ENCODE measurements around the gene SRRT.

SRRT gene

DNA sequence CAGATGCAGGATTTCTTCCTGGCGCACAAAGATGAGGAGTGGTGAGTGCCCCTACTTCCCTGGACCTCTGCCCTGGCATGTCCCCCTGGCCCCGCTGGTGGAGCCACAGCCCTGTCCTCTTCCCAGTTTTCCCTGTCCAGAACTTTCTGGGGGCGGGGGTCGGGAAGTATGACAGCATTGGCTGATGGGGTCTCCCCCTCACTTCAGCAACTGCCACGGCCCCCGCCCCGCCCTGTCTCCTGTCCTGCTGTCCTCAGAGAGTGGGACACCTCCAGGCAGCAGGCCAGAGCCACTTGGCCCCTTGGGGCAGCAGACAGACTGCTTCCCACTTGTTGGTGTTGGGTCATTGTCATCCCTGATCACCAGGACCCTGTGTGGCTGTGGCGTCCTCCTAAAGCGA is 7.3 kb downstream of the SRRT start:
- H3K4me3 ChIP-seq (ENCODE audit: control insufficient read depth, low read depth, low read length) = no peak overlapping the region
- no peak for DNase-seq (ENCODE audit: low read depth)
- TF ChIP-seq, protein P1, sequence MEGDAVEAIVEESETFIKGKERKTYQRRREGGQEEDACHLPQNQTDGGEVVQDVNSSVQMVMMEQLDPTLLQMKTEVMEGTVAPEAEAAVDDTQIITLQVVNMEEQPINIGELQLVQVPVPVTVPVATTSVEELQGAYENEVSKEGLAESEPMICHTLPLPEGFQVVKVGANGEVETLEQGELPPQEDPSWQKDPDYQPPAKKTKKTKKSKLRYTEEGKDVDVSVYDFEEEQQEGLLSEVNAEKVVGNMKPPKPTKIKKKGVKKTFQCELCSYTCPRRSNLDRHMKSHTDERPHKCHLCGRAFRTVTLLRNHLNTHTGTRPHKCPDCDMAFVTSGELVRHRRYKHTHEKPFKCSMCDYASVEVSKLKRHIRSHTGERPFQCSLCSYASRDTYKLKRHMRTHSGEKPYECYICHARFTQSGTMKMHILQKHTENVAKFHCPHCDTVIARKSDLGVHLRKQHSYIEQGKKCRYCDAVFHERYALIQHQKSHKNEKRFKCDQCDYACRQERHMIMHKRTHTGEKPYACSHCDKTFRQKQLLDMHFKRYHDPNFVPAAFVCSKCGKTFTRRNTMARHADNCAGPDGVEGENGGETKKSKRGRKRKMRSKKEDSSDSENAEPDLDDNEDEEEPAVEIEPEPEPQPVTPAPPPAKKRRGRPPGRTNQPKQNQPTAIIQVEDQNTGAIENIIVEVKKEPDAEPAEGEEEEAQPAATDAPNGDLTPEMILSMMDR (conservative IDR thresholded peaks at IDR 0.05; ENCODE audit: control insufficient read depth, insufficient read depth, low read depth, low read length) = no peak

DNA sequence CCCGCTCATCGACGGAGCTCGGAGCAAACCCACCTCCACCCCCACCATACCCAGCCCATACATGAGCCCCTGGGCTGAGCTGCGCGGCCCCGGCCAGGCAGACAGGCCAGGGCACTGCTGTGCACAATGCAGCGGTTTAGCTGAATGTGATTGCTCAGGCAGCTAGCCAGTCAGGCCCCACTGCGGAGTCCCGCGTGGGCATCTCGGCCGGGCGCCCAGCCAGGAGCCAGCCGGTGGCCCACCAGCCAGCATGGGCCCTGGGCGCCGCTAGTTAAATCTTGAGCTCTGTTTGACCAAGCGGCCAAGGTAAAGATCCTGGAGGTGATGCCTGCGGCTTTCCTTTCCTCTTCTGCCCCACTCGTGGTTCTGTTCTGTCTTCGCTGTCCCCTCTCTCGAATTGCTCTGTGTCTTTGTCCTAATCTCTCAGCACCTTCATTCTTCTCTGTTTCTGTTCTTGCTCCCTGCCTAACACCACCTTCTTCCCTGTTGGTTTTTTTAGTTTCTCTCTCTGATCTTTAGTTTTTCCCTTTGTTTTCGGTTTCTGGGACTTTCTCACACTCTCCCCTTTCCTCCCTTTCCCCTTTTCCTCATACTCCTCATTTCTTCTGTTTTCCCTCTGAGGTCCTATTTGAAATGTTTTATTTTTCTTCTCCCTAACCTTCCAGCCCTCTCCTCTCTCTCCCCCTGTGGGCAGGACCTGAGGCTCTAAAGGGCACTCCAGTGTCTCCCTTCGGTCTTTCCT is 8.1 kb downstream of the SRRT start:
- H3K4me3 ChIP-seq (ENCODE audit: control insufficient read depth, low read depth, low read length) = no peak overlapping the region
- no peak for DNase-seq (ENCODE audit: low read depth)
- TF ChIP-seq, protein P1 (conservative IDR thresholded peaks at IDR 0.05; ENCODE audit: control insufficient read depth, insufficient read depth, low read depth, low read length) = no peak

DNA sequence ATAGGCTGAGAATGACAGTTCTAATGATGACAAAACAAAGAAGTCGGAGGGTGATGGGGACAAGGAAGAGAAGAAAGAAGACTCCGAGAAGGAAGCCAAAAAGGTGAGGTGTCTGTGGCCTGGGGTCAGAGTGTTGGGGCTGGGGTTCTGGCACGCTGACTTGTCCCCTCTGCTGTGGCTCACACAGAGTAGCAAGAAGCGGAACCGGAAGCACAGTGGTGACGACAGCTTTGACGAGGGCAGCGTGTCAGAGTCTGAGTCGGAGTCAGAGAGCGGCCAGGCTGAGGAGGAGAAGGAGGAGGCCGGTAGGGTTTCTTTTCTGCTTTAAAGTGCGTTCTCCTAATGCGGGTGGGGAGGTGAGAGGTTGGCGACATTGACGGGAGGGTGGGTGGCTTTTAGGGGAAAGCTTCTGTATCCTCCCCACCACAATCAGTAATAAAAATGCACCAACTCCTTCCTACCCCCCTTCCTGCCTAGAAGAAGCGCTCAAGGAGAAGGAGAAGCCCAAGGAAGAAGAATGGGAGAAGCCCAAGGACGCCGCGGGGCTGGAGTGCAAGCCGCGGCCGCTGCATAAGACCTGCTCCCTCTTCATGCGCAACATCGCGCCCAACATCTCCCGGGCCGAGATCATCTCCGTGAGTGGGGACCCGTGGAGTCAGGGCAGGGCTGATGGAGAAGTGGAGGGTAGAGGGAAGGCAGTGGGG is 10.0 kb downstream of the SRRT start:
- H3K4me3 ChIP-seq (ENCODE audit: control insufficient read depth, low read depth, low read length) = no peak overlapping the region
- TF ChIP-seq, protein P1 (conservative IDR thresholded peaks at IDR 0.05; ENCODE audit: control insufficient read depth, insufficient read depth, low read depth, low read length) = no peak
- DNase-seq (ENCODE audit: low read depth) = no peak

DNA sequence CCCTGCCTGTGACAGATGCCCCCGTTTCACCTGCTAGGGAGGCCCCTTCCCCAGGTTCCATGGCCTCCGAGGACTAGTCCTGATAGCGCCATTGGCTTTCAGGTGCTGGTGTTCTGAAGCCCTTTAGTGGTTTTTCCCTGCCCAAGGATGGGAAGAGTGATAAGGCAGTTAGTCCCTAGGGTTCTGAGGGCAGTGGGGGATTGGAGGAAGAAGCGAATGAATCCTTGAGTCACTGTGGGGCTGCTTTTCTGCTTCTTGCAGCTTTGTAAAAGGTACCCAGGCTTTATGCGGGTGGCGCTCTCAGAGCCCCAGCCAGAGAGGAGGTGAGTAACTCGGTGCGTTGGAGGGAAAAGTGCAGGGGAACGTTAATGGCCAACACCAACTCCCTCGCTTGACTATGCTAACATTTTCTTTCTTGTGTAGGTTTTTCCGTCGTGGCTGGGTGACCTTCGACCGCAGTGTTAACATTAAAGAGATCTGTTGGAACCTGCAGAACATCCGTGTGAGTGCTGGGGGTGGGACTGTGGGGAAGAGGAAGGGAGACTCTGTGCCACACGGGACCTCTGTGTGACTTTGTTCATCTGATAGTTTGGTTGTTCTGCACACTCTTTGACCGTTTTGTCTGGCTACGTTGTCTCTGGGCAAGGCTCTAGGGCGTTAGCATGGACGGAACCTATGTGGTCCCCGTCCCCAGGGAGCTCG is 10.7 kb downstream of the SRRT start:
- TF ChIP-seq, protein P1 (conservative IDR thresholded peaks at IDR 0.05; ENCODE audit: control insufficient read depth, insufficient read depth, low read depth, low read length) = no peak
- no peak overlapping the region for H3K4me3 ChIP-seq (ENCODE audit: control insufficient read depth, low read depth, low read length)
- DNase-seq (ENCODE audit: low read depth) = no peak

DNA sequence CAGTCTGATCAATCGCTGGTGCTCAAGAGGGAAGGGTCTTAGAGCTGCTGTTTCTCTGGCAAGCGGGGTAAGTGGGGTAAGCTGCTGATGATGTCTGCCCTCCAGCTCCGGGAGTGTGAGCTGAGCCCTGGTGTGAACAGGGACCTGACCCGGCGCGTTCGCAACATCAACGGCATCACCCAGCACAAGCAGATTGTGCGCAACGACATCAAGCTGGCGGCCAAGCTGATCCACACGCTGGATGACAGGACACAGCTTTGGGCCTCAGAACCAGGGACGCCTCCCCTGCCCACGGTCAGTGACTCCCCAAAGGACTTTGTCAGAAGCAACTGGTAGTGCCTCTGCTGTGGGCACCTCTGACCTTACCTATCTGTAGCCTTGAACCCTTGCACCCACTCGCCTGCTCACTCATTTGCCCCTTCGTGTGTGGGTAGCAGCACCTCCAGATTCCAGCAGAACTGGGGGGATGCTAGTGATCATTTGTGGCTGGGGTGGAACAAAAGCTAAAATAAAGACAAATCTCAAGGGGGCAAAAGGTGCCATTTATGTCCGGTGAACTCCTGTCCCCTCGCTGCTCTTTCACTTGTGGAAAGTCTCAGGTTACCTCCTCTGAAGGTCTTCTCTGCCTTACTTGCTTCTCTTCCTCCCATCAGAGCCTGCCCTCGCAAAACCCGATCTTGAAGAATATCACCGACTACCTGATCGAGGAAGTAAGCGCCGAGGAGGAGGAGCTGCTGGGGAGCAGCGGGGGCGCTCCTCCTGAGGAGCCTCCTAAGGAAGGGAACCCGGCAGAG is 11.4 kb downstream of the SRRT start:
- H3K4me3 ChIP-seq (ENCODE audit: control insufficient read depth, low read depth, low read length) = no peak overlapping the region
- TF ChIP-seq, protein P1 (conservative IDR thresholded peaks at IDR 0.05; ENCODE audit: control insufficient read depth, insufficient read depth, low read depth, low read length) = no peak
- DNase-seq (ENCODE audit: low read depth) = no peak

DNA sequence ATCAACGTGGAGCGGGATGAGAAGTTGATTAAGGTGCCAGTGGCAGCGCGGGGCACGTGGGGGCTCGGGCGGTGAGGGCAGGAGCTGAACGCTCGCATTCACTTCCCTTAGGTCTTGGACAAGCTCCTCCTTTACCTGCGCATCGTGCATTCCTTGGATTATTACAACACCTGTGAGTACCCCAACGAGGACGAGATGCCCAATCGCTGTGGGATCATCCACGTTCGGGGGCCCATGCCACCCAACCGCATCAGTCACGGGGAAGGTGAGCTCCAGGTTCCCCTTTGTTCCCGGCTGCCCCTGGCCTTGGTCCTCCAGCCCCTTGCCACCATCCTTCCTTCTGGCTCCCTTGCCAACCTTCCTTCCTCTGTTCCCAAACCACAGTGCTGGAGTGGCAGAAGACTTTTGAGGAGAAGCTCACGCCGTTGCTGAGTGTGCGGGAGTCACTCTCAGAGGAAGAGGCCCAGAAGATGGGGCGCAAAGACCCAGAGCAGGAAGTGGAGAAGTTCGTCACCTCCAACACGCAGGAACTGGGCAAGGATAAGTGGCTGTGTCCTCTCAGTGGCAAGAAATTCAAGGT is 12.1 kb downstream of the SRRT start:
- TF ChIP-seq, protein P1 (conservative IDR thresholded peaks at IDR 0.05; ENCODE audit: control insufficient read depth, insufficient read depth, low read depth, low read length) = no peak
- no peak for DNase-seq (ENCODE audit: low read depth)
- no peak overlapping the region for H3K4me3 ChIP-seq (ENCODE audit: control insufficient read depth, low read depth, low read length)
